Activated CD8-positive, alpha-beta T cell treated with anti-CD3 and anti-CD28 coated beads, Interleukin-2, amount 10 ng/mL, durations not matched to agents 7 days and 5 days (primary cell): ENCODE results near the gene UGT1A7. TPM values are rescaled to one million over a fixed set of nuclear protein-coding genes. Genes with fewer than 3 reads are reported as not detected.

Source experiments
- ATAC-seq: fragments of 150-1000 bp; cut with Tn5 transposase; one replicate; pipeline ENCODE4 v1.10.0; 2021; ENCODE audit warnings: moderate library complexity
- CTCF ChIA-PET: fragments of 350-600 bp; sonication (Branson Sonifier 250); formaldehyde crosslinking; loops from one replicate; lab custom pipeline; 2021; ENCODE audit warnings: antibody characterized with exemption; lab: Charles Lee
- POLR2A ChIA-PET: fragments of 350-600 bp; sonication (Branson Sonifier 250); formaldehyde crosslinking; loops from one replicate; lab custom pipeline; 2021; ENCODE audit warnings: antibody characterized with exemption; lab: Charles Lee
- DNase-seq: peaks from one replicate; pipeline ENCODE4 v3.0.0-alpha.2; 2020
- H3K27ac Mint-ChIP-seq: one replicate; pipeline ENCODE4 v1.8.0; 2021; ENCODE audit warnings: mild to moderate bottlenecking, mixed read lengths
- H3K27me3 Mint-ChIP-seq: one replicate; pipeline ENCODE4 v1.8.0; 2021; ENCODE audit warnings: low read depth, mixed read lengths
- H3K36me3 Mint-ChIP-seq: one replicate; pipeline ENCODE4 v1.8.0; 2021; ENCODE audit warnings: low read depth, mixed read lengths
- H3K4me1 Mint-ChIP-seq: one replicate; pipeline ENCODE4 v1.8.0; 2021; ENCODE audit warnings: low read depth, mixed read lengths
- H3K4me3 Mint-ChIP-seq: one replicate; pipeline ENCODE4 v1.8.0; 2021; ENCODE audit warnings: mild to moderate bottlenecking, mixed read lengths
- H3K9me3 Mint-ChIP-seq: one replicate; pipeline ENCODE4 v1.8.0; 2022; ENCODE audit warnings: mixed read lengths; ENCODE audit not compliant: insufficient read depth
- total RNA-seq, 2 experiments: library from RNA; stranded (reverse); gene quantifications; one replicate each; pipeline ENCODE4 v1.2.3, GENCODE V29; 2021

UGT1A7 gene
- total RNA-seq, 2 experiments from 2014 or later: not detected

GRCh38 chr2:233796254-233796653 is 114.6 kb downstream of the UGT1A7 start:
- peaks cover 4% of the 10 kb centered on the region for H3K4me1 Mint-ChIP-seq
- H3K9me3 Mint-ChIP-seq: no peaks in the 10 kb centered on the region
- no peaks in the 10 kb centered on the region for H3K27me3 Mint-ChIP-seq
- no peak overlapping the region for H3K27ac Mint-ChIP-seq
- ATAC-seq (no peak), DNase-seq (no peak)
- H3K4me3 Mint-ChIP-seq: no peak overlapping the region
- CTCF ChIA-PET: no interaction called here
- POLR2A ChIA-PET: no interaction called here
- no peaks in the 10 kb centered on the region for H3K36me3 Mint-ChIP-seq

DNA sequence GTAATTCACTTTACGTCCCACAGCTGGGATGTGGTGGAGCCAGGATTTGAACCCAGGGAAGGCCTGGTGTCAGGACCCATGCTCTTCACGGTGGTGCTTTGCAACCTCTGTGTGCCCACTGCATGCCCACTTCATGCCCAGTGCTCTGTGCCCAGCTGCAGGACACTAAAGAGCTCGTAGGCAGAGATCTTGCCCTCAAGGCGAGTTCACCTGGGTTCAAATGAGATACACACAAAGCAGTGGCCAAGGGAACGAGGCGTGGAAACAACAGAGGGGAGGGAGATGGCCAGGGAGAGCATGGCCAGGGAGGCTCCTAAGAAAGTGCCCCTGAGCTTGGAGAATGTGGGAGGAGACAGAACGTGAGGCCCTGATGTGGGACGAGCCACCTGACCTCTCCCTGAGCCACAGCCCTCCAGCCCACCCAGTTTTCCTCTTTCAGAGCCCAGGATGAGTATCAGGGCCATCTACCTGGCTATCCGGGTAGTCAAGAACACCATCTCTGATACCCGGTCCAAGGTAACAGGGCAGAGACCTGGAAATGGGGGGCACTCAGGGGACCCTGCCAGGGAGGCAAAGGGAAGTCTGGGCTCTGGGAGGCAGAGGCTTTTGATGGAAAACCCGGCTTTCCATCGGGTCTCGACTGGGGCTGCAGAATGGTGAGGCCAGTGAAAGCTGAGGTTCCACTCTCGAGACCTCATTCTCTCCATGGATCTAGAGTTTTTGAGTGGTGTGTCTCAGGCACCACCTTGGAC is 116.8 kb downstream of the UGT1A7 start:
- no peaks in the 10 kb centered on the region for H3K36me3 Mint-ChIP-seq
- POLR2A ChIA-PET: no interaction called here
- DNase-seq (no peak), ATAC-seq (no peak)
- H3K27me3 Mint-ChIP-seq: no peaks in the 10 kb centered on the region
- no peak overlapping the region for H3K4me3 Mint-ChIP-seq
- CTCF ChIA-PET: no interaction called here
- no peaks in the 10 kb centered on the region for H3K9me3 Mint-ChIP-seq
- H3K27ac Mint-ChIP-seq: no peak overlapping the region
- peaks cover 5% of the 10 kb centered on the region for H3K4me1 Mint-ChIP-seq

- ChIA-PET POLR2A (no interaction called here), CTCF (no interaction called here)
- Mint-ChIP-seq H3K9me3 (no peaks in the 10 kb centered on the region), H3K36me3 (no peaks in the 10 kb centered on the region), H3K27me3 (peaks cover under 1% of the 10 kb centered on the region), H3K4me1 (peaks cover 5% of the 10 kb centered on the region), H3K4me3 (no peak overlapping the region), H3K27ac (no peak overlapping the region)
- ATAC-seq (no peak), DNase-seq (no peak)
Measured at GRCh38 chr2:233799087-233799665, 117.5 kb downstream of the UGT1A7 start.

GRCh38 chr2:233799716-233800115 is 118.0 kb downstream of the UGT1A7 start:
- ChIA-PET POLR2A (no interaction called here), CTCF (no interaction called here)
- H3K27ac Mint-ChIP-seq: no peak overlapping the region
- no peaks in the 10 kb centered on the region for H3K9me3 Mint-ChIP-seq
- DNase-seq (no peak), ATAC-seq (no peak)
- H3K4me3 Mint-ChIP-seq: no peak overlapping the region
- H3K36me3 Mint-ChIP-seq: no peaks in the 10 kb centered on the region
- peaks cover 3% of the 10 kb centered on the region for H3K27me3 Mint-ChIP-seq
- peaks cover 5% of the 10 kb centered on the region for H3K4me1 Mint-ChIP-seq

GRCh38 chr2:233800208-233800607 is 118.5 kb downstream of the UGT1A7 start:
- Mint-ChIP-seq H3K4me3 (no peak overlapping the region), H3K9me3 (no peaks in the 10 kb centered on the region), H3K4me1 (peaks cover 5% of the 10 kb centered on the region), H3K36me3 (no peaks in the 10 kb centered on the region), H3K27me3 (peaks cover 3% of the 10 kb centered on the region), H3K27ac (no peak overlapping the region)
- no peak for DNase-seq
- ATAC-seq: no peak
- ChIA-PET CTCF (no interaction called here), POLR2A (no interaction called here)

DNA sequence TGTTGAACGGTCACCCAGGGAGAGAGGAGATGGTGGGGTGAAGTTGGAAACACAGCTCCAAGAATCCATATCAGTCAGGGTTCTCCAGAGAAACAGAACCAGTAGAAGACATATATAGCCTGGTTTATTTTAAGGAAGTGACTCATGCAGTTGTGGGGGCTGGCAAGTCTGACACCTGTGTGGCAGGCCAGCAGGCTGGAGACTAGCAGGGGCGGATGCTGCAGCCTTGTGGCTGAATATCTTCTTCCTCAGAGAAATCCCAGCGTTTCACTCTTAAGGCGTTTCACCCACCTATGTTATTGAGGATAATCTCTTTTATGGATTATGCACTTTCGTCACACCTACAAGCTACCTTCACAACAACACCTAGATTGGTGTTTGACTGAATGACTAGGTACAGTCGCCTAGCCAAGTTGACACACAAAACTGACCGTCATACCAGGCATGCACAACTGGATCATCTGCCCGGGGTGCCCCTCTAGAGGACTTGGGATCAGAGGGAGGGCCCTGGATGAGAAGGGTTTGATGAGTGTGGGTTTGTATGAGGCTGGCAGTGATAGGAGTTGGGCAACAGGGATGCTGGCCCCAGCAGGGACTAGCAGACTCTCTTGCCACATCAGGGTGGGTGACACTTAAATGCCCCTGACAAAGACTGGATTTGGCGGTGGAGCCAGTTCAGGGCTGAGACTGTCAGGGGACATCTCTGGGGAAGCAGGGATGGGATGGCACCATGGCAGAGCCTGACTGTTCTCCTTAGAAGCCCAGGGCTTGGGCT is 119.8 kb downstream of the UGT1A7 start:
- H3K36me3 Mint-ChIP-seq: no peaks in the 10 kb centered on the region
- CTCF ChIA-PET: no interaction called here

GRCh38 chr2:233802132-233802815 is 120.6 kb downstream of the UGT1A7 start:
- peaks cover 5% of the 10 kb centered on the region for H3K4me1 Mint-ChIP-seq
- POLR2A ChIA-PET: no interaction called here
- H3K27me3 Mint-ChIP-seq: peaks cover 6% of the 10 kb centered on the region
- CTCF ChIA-PET: no interaction called here
- no peak overlapping the region for H3K4me3 Mint-ChIP-seq
- no peak for ATAC-seq
- H3K27ac Mint-ChIP-seq: no peak overlapping the region
- no peaks in the 10 kb centered on the region for H3K36me3 Mint-ChIP-seq
- H3K9me3 Mint-ChIP-seq: no peaks in the 10 kb centered on the region
- no peak for DNase-seq

More for the DNA sequence above, 119.8 kb downstream of the UGT1A7 start:
- Mint-ChIP-seq H3K4me3 (no peak overlapping the region), H3K9me3 (no peaks in the 10 kb centered on the region), H3K4me1 (peaks cover 5% of the 10 kb centered on the region), H3K27me3 (peaks cover 6% of the 10 kb centered on the region), H3K27ac (no peak overlapping the region)
- POLR2A ChIA-PET: no interaction called here
- peak; percentile 77 for ATAC-seq
- DNase-seq: peak; percentile 48

GRCh38 chr2:233803292-233803911 is 121.7 kb downstream of the UGT1A7 start:
- ChIA-PET POLR2A (no interaction called here), CTCF (no interaction called here)
- ATAC-seq: no peak
- Mint-ChIP-seq H3K27ac (no peak overlapping the region), H3K9me3 (no peaks in the 10 kb centered on the region), H3K4me1 (peaks cover 5% of the 10 kb centered on the region), H3K36me3 (no peaks in the 10 kb centered on the region), H3K27me3 (peaks cover 6% of the 10 kb centered on the region), H3K4me3 (no peak overlapping the region)
- DNase-seq: no peak

GRCh38 chr2:233803994-233804393 is 122.3 kb downstream of the UGT1A7 start:
- no peak for DNase-seq
- H3K27ac Mint-ChIP-seq: no peak overlapping the region
- no peaks in the 10 kb centered on the region for H3K36me3 Mint-ChIP-seq
- peaks cover 6% of the 10 kb centered on the region for H3K27me3 Mint-ChIP-seq
- H3K9me3 Mint-ChIP-seq: no peaks in the 10 kb centered on the region
- ChIA-PET CTCF (no interaction called here), POLR2A (no interaction called here)
- no peak for ATAC-seq
- peaks cover 5% of the 10 kb centered on the region for H3K4me1 Mint-ChIP-seq
- no peak overlapping the region for H3K4me3 Mint-ChIP-seq

DNA sequence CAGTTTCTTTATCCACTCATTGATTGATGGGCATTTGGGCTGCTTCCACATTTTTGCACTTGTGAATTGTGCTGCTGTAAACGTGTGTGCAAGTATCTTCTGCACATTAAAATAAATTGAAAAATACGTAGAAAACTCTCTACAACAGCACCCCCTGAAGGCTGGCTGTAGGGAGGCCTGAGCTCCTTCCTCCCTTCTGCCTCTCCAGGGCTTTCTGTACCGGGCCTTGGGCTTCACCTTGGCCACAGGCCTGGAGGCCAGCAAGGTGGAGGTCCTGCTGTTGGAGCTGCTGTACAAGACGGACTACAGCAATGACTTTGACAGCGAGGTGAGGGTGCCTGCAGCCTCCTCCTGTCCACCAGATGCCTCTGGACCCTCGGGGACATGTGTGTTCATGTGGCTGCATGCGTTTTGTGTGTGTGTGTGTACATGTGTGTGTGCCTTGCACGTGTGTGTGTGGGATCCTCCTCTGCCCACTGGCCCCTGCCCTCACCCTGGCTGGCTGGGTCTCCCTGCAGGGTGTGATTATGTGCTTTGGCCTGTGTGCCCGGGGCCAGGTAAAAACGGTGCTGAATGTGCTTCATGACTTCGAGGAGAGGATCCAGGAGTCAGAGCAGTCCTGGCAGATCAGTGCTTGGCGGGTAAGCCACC is 125.6 kb downstream of the UGT1A7 start:
- no peak overlapping the region for H3K4me3 Mint-ChIP-seq
- peaks cover 8% of the 10 kb centered on the region for H3K27me3 Mint-ChIP-seq
- no peaks in the 10 kb centered on the region for H3K36me3 Mint-ChIP-seq
- ATAC-seq (no peak), DNase-seq (no peak)
- no peaks in the 10 kb centered on the region for H3K4me1 Mint-ChIP-seq
- no peak overlapping the region for H3K27ac Mint-ChIP-seq
- CTCF ChIA-PET: no interaction called here
- POLR2A ChIA-PET: no interaction called here
- H3K9me3 Mint-ChIP-seq: no peaks in the 10 kb centered on the region
